Embryonic facial prominence (tissue), 1 donor: Measurements from ENCODE around the gene RHOV.
"Not testable (repeated sequence)": the region's sequence is repeated elsewhere in the genome, so short reads cannot be mapped to it uniquely, and the experiment has no call there.

Experiments used
- DNase-seq: peaks from one replicate; pipeline ENCODE4 v3.0.0-alpha.2; 2016; ENCODE audit errors: extremely low spot score

Gene RHOV

GRCh38 chr15:40872791-40873693 is 992 bp downstream of the RHOV start:
- DNase-seq: no peak

DNA sequence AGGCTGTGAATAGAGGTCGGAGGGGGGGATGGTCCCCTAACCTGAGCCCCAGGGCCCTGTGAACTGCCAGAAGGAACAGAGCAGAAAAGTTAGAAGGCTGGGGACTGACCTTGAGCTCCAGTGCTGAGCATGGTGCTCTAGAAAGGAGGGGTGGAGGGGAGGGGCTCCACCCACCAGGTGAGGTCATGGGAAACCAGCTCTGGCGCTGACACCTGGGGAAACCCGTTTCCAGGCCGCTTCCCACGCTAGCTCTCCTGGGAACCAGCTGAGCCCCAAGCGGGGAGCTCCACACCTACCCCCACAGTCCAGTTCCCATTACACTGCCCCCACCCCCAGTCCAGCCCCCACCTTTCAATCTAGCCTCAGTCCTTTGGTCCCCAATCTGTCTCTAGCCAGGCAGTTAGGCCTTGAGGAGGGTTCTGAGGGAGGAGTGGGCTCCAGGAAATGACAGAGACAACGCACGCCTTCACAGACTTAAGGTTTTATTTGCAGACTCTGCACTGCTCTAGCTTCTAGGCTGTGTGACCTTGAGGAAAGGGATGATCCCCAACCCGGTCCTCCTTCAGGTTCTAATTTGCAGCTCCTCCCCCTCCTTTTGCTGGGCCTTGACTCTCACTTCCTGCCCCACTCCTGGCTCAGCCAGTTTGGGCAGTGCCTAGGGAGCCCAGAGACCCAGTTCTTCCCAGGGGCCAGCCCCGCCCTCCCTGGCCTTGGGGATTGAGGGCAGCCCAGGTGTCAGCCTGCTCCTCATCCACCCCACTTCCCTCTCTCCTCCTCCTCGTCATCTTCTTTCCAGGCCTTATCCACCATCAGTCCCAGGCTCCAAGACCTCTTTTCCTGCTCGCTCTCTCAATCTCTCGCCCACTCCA is 2.1 kb downstream of the RHOV start:
- DNase-seq: no peak

- no peak for DNase-seq
These were observed 3.3 kb downstream of the RHOV start for GRCh38 chr15:40870716-40871115.

GRCh38 chr15:40869686-40870085 is 4.3 kb downstream of the RHOV start:
- DNase-seq: no peak

DNA sequence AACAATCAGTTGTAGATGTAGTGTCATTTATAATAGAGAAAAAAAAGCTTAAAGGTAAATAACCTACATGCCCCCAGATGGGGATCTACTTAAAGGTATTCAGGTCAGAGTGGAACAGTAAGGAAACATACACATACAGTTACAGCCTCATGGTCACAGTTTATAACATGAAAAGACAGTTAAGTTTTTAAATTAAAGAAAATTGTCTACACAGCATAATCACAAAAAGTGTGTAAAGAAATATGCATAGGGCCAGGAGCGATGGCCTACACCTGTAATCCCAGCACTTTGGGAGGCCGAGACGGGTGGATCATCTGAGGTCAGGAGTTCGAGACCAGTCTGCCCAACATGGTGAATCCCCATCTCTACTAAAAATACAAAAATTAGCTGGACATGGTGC is 6.8 kb downstream of the RHOV start:
- no peak for DNase-seq

GRCh38 chr15:40863660-40864270 is 10.3 kb downstream of the RHOV start:
- DNase-seq: no peak

- not testable (repeated sequence) for DNase-seq
These were observed 12.9 kb downstream of the RHOV start for GRCh38 chr15:40861147-40861546.

DNA sequence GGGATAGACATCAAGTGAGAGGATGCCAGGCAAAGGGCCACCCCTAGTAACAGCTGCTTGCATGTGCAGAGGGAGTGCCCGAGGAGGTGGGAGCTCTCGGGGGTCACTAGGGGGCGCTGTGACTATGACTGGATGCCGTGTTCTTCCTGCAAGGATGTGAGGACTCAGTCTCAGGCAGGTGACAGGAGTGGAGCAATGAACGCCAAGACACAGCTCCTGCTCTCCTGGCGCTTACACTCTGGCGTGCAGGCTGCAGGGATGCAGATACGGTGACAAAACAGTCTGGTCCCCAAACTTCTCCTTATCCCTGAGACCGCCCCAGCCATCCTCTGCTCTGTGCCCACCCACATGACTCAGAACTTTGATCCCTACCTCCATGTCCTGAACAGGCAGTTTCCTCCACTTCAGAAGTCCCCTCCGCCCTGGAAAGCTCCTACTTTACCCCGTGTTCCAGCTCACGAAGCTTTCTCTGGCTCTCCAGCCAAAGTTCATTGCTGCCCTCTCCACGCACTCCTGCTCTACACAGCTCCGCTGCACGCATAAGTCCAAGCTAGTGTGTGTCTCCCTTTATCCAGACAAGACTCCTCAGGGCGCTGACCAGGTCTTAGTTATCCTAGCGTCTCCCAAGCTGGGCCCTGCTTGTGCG is 14.7 kb downstream of the RHOV start:
- DNase-seq: no peak

DNA sequence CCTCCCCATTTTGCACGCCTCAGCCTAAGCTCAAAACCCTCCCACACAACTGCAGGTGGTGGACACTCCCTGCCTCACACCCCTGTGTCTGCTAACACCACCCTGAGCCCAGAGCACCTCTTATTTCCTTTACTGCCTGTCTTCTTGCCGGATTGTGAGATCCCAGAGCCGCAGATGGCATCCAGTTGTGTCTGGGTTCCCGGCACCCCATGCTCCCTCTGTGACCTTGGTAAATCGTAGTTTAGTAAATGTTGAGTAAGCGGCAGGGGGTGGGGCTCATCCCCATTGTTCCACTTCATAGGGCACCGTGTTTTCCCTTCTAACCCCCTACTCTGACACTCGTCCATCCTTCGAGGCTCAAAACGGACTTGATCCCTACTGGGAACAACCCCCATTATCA is 15.3 kb downstream of the RHOV start:
- DNase-seq: no peak

DNA sequence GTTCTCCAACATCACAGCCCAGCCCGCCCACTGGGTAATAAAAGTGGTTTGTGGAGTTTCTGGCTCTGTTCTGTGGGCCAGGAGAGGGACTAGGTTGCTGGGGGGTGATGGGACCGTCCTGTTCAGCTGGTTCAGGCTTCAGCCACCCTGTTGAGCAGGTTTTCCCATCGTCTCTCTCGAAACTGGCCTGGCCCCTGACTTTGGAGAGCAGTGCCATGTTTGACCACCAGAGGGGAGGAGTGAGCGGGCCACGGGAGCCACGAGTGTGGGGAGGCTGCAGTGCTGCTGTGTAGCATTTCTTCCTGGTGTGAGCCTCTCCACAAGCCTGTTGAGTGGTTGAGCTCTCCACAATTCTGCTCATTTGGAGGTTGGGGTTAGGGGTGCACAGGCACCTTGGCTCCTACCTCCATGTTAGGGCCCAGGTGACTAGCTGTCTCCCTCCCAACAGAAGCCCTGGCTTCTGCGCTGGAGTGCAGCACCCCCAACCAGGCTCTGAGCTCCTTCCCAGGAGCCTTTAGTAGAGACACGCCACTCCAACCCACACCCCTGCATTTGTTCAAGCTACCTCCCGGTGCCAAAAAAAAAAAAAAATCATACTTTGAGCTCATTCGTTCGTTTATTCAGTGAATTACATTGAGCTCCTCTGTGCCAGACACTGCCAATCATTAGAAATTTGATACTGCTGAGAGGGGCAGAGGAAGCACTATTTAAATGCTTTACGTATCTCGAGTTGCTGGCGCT is 16.3 kb downstream of the RHOV start:
- DNase-seq: peak; percentile 58

- DNase-seq: no peak
These were observed 17.3 kb downstream of the RHOV start for GRCh38 chr15:40856746-40857145.

GRCh38 chr15:40855706-40856234 is 18.3 kb downstream of the RHOV start:
- DNase-seq: no peak

DNA sequence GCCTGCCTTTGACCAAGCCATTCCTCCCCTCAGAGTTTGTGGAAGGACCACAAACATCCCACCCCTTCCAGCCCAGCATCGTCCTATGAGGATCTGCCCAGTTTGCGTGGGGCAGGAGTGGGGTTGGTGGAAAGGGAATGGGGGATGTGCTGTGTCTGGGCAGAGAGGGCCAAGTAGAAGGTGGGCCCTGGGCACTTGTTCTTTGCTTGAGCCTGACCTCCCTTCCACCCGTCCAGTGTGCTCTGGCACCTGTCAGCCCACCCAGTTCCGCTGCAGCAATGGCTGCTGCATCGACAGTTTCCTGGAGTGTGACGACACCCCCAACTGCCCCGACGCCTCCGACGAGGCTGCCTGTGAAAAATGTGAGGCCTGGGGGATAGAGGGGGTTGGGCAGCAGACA is 19.9 kb downstream of the RHOV start:
- no peak for DNase-seq

DNA sequence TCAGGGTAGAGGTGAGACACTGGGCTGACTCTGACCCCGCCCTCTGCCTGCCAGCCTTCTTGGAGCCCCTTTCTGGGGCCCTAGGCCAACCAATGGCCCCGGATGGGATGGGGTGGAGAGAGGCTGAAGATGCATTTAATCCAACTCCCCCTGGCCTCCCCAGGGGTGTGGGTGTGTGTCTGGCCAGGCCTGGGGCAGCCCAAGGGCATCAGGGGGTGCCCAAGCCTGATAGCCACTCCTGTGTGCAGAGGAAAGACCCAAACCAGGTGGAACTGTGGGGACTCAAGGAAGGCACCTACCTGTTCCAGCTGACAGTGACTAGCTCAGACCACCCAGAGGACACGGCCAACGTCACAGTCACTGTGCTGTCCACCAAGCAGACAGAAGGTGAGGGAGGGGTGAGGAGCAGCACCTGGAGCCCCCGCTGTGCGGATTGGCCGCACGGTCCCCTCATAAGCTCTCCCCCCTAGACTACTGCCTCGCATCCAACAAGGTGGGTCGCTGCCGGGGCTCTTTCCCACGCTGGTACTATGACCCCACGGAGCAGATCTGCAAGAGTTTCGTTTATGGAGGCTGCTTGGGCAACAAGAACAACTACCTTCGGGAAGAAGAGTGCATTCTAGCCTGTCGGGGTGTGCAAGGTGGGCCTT is 20.7 kb downstream of the RHOV start:
- no peak for DNase-seq

GRCh38 chr15:40852529-40852928 is 21.5 kb downstream of the RHOV start:
- DNase-seq: no peak

DNA sequence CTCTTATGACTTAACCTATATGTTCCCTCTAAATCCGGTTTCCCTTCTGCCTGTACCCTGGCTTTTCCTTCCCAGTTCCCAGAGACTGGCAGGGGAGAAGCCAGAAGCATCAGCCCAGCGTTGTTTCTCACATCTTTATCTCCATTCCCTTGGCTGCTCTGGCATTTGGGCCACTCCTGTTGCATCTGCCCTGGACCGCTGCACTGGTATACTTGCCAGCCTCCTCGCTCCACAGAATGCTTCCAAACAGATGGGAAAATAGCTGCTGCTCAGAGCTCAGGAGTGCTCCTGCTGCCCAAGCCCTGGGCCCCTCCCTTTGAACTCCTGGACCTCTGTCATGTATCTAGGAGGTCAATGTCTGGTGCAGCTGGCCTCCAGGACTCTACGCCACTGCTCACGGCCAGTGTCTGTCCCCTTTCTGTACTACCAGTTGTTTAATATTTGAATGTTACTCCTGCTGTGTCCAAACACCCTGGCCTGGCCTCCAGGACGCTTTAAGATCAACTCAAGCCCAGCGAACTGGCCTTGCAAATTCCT is 23.4 kb downstream of the RHOV start:
- DNase-seq: no peak

- no peak for DNase-seq
These were observed 26.6 kb downstream of the RHOV start for GRCh38 chr15:40847223-40847961.

- DNase-seq: no peak
These were observed 27.2 kb downstream of the RHOV start for GRCh38 chr15:40846841-40847222.

- no peak for DNase-seq
These were observed 28.3 kb downstream of the RHOV start for GRCh38 chr15:40845511-40846284.
